Islet of Langerhans (tissue), 1 donor: Measurements from ENCODE around the gene LY6G5B.

ENCODE experiments used
- FAIRE-seq: peaks from one replicate; lab custom pipeline; 2011; peaks lifted over from hg19 to GRCh38; lab: Jason Lieb, UNC

LY6G5B gene

DNA sequence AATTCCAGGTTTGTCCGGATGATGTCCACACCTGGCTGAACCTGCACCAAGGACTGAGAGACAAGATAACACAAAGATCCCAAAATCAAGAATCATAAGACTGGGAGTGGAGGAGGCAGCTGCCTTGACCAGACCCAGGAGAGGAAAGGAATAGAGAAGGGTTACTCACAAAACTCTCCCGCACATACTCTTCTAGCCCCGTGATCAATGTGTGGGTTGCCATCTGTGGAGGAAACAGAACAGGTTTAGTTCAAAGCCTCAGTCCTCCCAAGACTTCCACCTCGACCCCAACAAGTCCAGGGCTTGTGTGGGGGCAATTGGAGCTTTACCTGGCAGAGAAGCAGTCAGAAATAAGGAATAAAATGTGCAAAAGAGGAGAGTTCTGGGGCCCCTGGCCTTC lies 28.4 kb upstream of the LY6G5B start:
- FAIRE-seq: no peak

- no peak for FAIRE-seq
These were observed 26.8 kb upstream of the LY6G5B start for GRCh38 chr6:31642798-31643570.

GRCh38 chr6:31643818-31644454 lies 25.8 kb upstream of the LY6G5B start:
- FAIRE-seq: no peak

DNA sequence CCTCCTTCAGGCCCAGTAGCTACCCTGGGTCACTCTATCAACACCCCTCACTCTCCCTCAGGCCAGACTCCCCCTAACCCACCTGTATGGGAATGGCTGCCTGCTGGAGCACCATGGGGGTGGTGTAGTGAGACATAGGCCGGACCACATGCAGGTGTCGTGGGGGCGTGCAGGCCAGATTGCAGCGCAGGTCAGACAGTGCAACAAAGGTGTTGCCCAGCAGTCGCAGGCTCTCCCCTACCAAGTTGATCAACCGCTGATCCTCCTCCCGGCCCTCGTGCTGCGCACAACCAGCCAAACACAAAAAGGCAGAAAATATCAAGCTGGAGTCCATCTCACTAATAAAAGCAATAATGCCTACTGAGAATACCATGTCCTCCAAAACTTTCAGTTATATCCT lies 24.5 kb upstream of the LY6G5B start:
- no peak for FAIRE-seq

GRCh38 chr6:31651602-31652191 lies 18.1 kb upstream of the LY6G5B start:
- FAIRE-seq: no peak

GRCh38 chr6:31652925-31653724 lies 16.7 kb upstream of the LY6G5B start:
- peak; percentile 88 for FAIRE-seq

GRCh38 chr6:31654574-31655348 lies 15.0 kb upstream of the LY6G5B start:
- FAIRE-seq: no peak

DNA sequence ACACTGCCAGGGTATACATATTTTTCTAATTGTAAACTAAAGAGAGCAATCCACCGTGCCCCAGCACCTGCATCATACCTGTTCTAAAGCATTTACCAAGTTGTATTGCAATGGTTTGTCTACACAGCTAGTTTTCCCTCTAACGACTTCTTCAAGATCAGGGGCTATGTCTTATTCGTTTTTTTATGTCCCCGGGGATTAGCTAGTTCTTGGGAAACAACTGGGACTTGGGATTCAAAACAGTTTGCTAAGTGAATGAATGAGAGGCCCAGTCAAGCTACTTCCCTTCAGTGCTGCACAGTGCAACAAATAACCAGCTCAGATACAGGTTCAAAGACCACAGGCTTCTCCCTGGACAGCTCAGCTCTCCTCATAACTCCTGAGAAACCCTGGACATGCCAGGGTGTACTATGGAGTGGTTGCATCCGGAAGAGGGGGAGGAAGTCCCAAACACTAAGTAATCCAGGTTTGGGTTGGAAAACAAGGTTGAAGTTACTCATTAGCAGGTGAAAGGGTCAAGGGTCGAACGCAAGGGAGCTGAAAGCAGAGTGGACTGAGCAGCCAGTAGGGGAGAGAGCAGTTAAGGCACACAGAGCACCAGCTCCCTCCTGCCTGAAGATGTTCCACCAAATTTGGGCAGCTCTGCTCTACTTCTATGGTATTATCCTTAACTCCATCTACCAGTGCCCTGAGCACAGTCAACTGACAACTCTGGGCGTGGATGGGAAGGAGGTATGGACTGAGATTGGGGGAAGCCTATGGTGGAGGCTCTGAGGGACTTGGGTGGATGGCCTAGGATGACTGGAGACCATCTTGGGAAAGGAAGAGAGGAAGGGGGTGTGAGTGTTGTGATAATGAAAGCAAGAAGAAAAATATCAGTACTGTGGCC lies 14.2 kb upstream of the LY6G5B start, which contains the start of gene APOM:
APOM (plus strand) TSS at position 546 of the 889 bp plus-strand sequence; CDS start at position 619, 73 bp downstream.
- no peak for FAIRE-seq

- FAIRE-seq: no peak
These were observed 12.2 kb upstream of the LY6G5B start for GRCh38 chr6:31657406-31658157.

- no peak for FAIRE-seq
These were observed 11.6 kb upstream of the LY6G5B start for GRCh38 chr6:31658158-31658688.

- no peak for FAIRE-seq
These were observed 10.7 kb upstream of the LY6G5B start for GRCh38 chr6:31658983-31659648.

DNA sequence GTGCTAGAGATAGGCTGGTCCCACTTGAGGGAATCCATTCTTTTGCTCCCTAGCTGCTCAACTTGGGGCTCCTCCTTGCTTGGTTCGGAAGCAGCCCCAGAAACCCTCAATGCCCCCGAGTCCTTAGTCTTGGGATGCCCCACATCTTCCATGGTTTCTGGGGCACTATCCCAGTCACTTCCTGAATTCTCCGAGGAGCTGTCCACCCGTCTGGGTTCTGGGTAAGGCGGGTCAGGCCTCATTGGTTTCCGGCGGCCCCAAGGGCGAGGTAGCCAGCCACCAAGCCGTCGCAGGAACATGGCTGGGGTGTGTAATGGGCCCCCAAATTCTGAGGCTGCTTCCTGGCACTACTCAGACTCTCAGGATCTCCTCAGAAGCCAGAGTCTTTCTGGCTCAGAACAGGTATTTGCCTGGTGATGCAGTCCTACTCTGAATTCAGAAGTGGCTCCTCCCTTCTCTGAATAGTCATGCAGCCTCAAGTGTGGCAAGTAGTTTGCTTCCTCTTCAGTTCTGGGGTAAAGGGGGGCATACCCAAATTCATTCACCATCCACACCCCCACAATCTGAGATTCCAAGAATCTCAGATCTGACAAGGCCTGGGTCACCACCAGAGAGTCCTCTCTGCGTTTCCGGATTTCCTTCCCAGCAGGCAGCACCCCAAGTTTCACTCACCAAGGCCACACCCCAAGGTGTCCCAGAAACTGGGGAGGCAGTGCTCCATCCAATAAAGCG lies 10.0 kb upstream of the LY6G5B start:
- no peak for FAIRE-seq

DNA sequence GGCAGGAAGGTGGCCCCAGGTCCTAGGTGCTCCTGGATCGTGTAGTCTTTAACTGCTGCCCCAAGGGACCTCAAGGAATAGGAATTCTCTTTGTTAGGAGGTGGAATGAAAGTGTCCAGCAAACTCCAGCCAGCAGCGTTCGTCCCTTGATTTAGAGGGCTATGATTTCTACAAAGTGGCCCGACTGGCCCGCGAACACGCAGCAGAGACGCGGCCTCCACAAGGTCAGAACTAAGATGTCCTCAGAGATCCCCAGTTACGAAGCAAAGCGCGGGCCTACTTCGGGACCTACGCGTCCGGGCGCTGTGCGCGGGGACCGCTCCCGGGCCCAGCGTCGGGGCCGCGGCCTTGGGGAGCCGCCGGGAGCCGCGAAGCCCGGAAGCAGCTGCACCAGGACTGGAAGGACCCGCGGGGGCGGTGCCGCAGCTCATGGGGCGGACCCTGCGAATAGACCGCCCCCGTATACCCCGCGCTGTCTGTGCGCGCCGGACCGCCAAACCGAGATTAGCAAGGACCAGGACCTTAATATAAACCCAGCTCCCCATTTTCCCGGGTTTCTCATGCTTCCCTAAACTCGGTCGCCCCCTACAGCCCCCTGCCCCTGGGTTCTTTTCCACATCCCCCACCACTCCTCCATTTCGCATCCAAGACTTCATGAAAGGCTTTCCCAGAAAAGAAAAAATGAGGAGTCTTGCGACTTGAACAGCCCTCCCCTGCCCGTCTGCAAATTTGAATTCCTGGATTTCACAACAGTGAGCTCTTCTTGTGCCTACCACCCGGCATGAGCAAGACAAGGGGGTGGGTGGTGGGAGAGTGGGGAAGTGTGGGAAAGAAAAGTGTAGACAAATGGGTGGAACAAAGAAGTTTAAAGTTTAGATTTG lies 9.2 kb upstream of the LY6G5B start, which contains the start of gene C6orf47:
C6orf47 (minus strand) TSS at position 398 of the 881 bp plus-strand sequence. CDS start 831 bp downstream, outside the sequence.
- FAIRE-seq: no peak

DNA sequence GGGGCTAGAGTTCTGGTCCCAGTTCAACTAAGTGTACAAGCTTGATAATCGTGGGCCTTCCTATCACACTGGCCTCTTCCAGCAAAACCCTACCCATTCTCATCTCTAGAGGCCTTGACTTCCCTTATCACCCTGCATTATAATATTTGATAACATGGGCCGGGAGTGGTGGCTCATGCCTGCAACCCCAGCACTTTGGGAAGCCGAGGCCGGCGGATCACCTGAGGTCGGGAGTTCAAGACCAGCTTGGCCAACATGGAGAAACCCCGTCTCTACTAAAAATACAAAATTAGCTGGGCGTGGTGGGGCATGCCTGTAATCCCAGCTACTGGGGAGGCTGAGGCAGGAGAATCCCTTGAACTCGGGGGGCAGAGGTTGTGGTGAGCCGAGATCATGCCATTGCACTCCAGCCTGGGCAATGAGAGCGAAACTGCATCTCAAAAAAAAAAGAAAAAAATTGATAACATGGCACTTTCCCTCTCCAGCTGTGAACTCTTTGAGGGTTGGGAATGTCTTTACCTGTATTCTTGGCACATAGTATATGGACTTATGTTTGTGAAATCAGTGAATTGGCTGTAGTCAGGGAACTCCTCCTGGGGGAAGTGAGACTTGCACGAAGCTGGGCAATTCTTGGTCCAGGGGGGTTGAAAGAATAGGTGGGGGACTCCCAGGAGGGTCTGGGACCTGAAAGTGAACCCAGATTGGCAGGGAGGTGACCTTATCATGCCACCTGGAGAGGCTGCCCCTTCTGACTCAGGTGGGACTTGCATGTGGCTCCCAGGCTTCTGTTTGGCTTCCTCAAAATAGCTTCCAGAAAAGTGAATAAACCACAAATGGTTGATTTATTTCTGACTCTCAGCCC lies 8.3 kb upstream of the LY6G5B start:
- FAIRE-seq: no peak

GRCh38 chr6:31662124-31662723 lies 7.6 kb upstream of the LY6G5B start:
- FAIRE-seq: no peak
